ENCODE measurements around the gene TSC1. TPM values are rescaled to one million over a fixed set of nuclear protein-coding genes. Genes with fewer than 3 reads are reported as not detected.

The TSC1 gene
- polyA plus RNA-seq, 3 donors = 3.3 to 43.0 (median 5.8) TPM

DNA sequence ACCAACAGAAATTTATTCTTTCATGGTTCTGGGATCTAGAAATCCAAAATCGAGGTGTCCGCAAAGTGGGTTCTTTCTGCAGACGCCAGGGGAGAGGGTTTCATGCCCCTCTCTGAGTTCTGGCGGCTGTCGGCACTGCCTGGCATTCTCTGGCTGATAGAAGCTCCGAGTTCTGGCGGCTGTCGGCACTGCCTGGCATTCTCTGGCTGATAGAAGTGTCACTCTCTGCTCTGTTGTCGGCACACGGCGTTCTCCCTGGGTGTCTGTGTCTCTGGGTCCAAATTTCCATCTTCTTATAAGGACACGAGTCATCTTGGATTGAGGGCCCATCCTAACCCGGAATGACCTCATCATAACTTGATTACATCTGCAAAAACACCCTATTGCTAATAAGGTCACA lies 41.7 kb upstream of the TSC1 start:
- intact Hi-C loops (cut with micrococcal nuclease) = no loop called here
- H3K4me2 ChIP-seq (replicated peaks; ENCODE audit: extremely low read depth, low read length, poor library complexity, severe bottlenecking) = no peak overlapping the region
- no peak overlapping the region for H2AFZ ChIP-seq (ENCODE audit: insufficient read depth, low read depth, low read length, poor library complexity, severe bottlenecking)
- no peak overlapping the region for H3K4me3 ChIP-seq (replicated peaks in 1 of 3; ENCODE audit: low read depth in 2 of 3, low read length in 3 of 3)
- no peak overlapping the region for H3K9ac ChIP-seq (ENCODE audit: insufficient read depth, low read length, poor library complexity, severe bottlenecking)
- no peaks in the 10 kb centered on the region for H3K36me3 ChIP-seq (replicated peaks in 1 of 2; ENCODE audit: control insufficient read depth in 1 of 2, insufficient read depth in 2 of 2, low read length in 2 of 2)
- peaks cover 0 to 5% of the 10 kb centered on the region in 2 donors for H3K27me3 ChIP-seq (ENCODE audit: control insufficient read depth in 2 of 2, insufficient read depth in 2 of 2, low read length in 2 of 2)
- H3K27ac ChIP-seq (ENCODE audit: low read depth in 1 of 2, low read length in 2 of 2) = no peak overlapping the region
- no peak for DNase-seq
- peaks cover 7 to 56% (median 20%) of the 10 kb centered on the region in 3 donors for H3K27me3 Mint-ChIP-seq (ENCODE audit: low read depth in 3 of 3)
- no peaks in the 10 kb centered on the region for H4K20me1 ChIP-seq (ENCODE audit: insufficient read depth, low read length)
- WGBS (ENCODE audit: insufficient coverage) = 77% methylated on average over 12 of the region's 13 CpGs
- H3K79me2 ChIP-seq (ENCODE audit: insufficient read depth, low read length) = no peaks in the 10 kb centered on the region
- peaks cover 13% of the 10 kb centered on the region for H3K4me1 Mint-ChIP-seq
- no peak overlapping the region for H3K4me3 Mint-ChIP-seq
- H3K9me3 Mint-ChIP-seq = peaks cover 3 to 5% (median 4%) of the 10 kb centered on the region in 7 donors
- TF ChIP-seq, protein P1, sequence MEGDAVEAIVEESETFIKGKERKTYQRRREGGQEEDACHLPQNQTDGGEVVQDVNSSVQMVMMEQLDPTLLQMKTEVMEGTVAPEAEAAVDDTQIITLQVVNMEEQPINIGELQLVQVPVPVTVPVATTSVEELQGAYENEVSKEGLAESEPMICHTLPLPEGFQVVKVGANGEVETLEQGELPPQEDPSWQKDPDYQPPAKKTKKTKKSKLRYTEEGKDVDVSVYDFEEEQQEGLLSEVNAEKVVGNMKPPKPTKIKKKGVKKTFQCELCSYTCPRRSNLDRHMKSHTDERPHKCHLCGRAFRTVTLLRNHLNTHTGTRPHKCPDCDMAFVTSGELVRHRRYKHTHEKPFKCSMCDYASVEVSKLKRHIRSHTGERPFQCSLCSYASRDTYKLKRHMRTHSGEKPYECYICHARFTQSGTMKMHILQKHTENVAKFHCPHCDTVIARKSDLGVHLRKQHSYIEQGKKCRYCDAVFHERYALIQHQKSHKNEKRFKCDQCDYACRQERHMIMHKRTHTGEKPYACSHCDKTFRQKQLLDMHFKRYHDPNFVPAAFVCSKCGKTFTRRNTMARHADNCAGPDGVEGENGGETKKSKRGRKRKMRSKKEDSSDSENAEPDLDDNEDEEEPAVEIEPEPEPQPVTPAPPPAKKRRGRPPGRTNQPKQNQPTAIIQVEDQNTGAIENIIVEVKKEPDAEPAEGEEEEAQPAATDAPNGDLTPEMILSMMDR (IDR thresholded peaks at IDR 0.05) = no peak
- H3K4me1 ChIP-seq (ENCODE audit: control insufficient read depth in 1 of 2, insufficient read depth in 2 of 2, low read length in 2 of 2) = peaks cover 9 to 14% of the 10 kb centered on the region in 2 donors
- H3K27ac Mint-ChIP-seq = no peak overlapping the region
- no peaks in the 10 kb centered on the region for H3K9me3 ChIP-seq (replicated peaks in 1 of 2; ENCODE audit: control insufficient read depth in 1 of 2, insufficient read depth in 1 of 2, low read length in 2 of 2)
- H3K36me3 Mint-ChIP-seq = no peaks in the 10 kb centered on the region

GRCh38 chr9:132985489-132985888 lies 41.1 kb upstream of the TSC1 start:
- peak overlapping the region in 1 of 2 donors; percentile 48 for H3K4me3 Mint-ChIP-seq
- H3K36me3 Mint-ChIP-seq = no peaks in the 10 kb centered on the region
- TF ChIP-seq, protein P1 (IDR thresholded peaks at IDR 0.05) = no peak
- Histone ChIP-seq H3K9ac (ENCODE audit: insufficient read depth, low read length, poor library complexity, severe bottlenecking) (no peak overlapping the region), H3K9me3 (replicated peaks in 1 of 2; ENCODE audit: control insufficient read depth in 1 of 2, insufficient read depth in 1 of 2, low read length in 2 of 2) (no peaks in the 10 kb centered on the region), H4K20me1 (ENCODE audit: insufficient read depth, low read length) (no peaks in the 10 kb centered on the region), H3K4me1 (ENCODE audit: control insufficient read depth in 1 of 2, insufficient read depth in 2 of 2, low read length in 2 of 2) (peaks cover 9 to 14% of the 10 kb centered on the region in 2 donors), H3K27ac (ENCODE audit: low read depth in 1 of 2, low read length in 2 of 2) (no peak overlapping the region), H3K4me2 (replicated peaks; ENCODE audit: extremely low read depth, low read length, poor library complexity, severe bottlenecking) (no peak overlapping the region), H3K27me3 (ENCODE audit: control insufficient read depth in 2 of 2, insufficient read depth in 2 of 2, low read length in 2 of 2) (peaks cover 3 to 10% of the 10 kb centered on the region in 2 donors), H3K4me3 (replicated peaks in 1 of 3; ENCODE audit: low read depth in 2 of 3, low read length in 3 of 3) (no peak overlapping the region), H2AFZ (ENCODE audit: insufficient read depth, low read depth, low read length, poor library complexity, severe bottlenecking) (no peak overlapping the region), H3K79me2 (ENCODE audit: insufficient read depth, low read length) (no peaks in the 10 kb centered on the region), H3K36me3 (replicated peaks in 1 of 2; ENCODE audit: control insufficient read depth in 1 of 2, insufficient read depth in 2 of 2, low read length in 2 of 2) (no peaks in the 10 kb centered on the region)
- peak overlapping the region in 1 of 7 donors; percentile 20 for H3K27ac Mint-ChIP-seq
- DNase-seq = no peak
- peaks cover 3 to 7% (median 4%) of the 10 kb centered on the region in 7 donors for H3K9me3 Mint-ChIP-seq
- WGBS (ENCODE audit: insufficient coverage) = 67% methylated on average over 6 of the region's 8 CpGs
- H3K4me1 Mint-ChIP-seq = peaks cover 13% of the 10 kb centered on the region
- peaks cover 12 to 61% (median 26%) of the 10 kb centered on the region in 3 donors for H3K27me3 Mint-ChIP-seq (ENCODE audit: low read depth in 3 of 3)
- intact Hi-C loops (cut with micrococcal nuclease) = no loop called here
